ENCODE data around the gene RRP1.

- TF ChIP-seq, protein P1, sequence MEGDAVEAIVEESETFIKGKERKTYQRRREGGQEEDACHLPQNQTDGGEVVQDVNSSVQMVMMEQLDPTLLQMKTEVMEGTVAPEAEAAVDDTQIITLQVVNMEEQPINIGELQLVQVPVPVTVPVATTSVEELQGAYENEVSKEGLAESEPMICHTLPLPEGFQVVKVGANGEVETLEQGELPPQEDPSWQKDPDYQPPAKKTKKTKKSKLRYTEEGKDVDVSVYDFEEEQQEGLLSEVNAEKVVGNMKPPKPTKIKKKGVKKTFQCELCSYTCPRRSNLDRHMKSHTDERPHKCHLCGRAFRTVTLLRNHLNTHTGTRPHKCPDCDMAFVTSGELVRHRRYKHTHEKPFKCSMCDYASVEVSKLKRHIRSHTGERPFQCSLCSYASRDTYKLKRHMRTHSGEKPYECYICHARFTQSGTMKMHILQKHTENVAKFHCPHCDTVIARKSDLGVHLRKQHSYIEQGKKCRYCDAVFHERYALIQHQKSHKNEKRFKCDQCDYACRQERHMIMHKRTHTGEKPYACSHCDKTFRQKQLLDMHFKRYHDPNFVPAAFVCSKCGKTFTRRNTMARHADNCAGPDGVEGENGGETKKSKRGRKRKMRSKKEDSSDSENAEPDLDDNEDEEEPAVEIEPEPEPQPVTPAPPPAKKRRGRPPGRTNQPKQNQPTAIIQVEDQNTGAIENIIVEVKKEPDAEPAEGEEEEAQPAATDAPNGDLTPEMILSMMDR (IDR thresholded peaks at IDR 0.05), result no peak
- TF ChIP-seq ZFX (IDR thresholded peaks at IDR 0.05; ENCODE audit: borderline replicate concordance), result no peak
Measured at GRCh38 chr21:43790010-43790524, 690 bp downstream of the RRP1 start.

Measured in 22Rv1 (cell line).